Suprapubic skin (tissue), 3 donors: ENCODE data around the gene SLC6A19.

Experiments used
- CTCF ChIP-seq, 2 donors: fragments of 200-600 bp in 1 of 2; fragments of 450-650 bp in 1 of 2; sonication (generic) in 1 of 2; IDR thresholded peaks; one replicate each; pipeline ENCODE4 v1.5.1; 2016 to 2019; ENCODE audit warnings: antibody characterized with exemption in 2 of 2, mild to moderate bottlenecking in 1 of 2, moderate library complexity in 1 of 2
- POLR2AphosphoS5 ChIP-seq, 3 donors: sonication (generic); formaldehyde crosslinking; IDR thresholded peaks; one replicate each; pipeline ENCODE4 v1.6.1; 2017; ENCODE audit warnings: antibody characterized with exemption in 3 of 3

- no peak for TF ChIP-seq CTCF (IDR thresholded peaks at IDR 0.05)
- TF ChIP-seq POLR2AphosphoS5 (IDR thresholded peaks at IDR 0.05): no peak
Observed at GRCh38 chr5:1235838-1236237, 34.4 kb downstream of the SLC6A19 start.
